PFSK-1 (cell line): ENCODE data around the gene SLC44A3.

Experiments used
- FOXP2 ChIP-seq: optimal IDR thresholded peaks from 2 replicates; pipeline ENCODE3; 2011; ENCODE audit warnings: borderline replicate concordance, control low read depth, inconsistent platforms; ENCODE audit not compliant: insufficient read depth; ENCODE audit errors: extremely low read length, extremely low read depth
- POLR2AphosphoS5 ChIP-seq: IDR thresholded peaks from 2 replicates; pipeline ENCODE4 v1.6.1; 2012; ENCODE audit warnings: low read depth, mild to moderate bottlenecking, control low read depth, low read length, moderate library complexity
- SIN3A ChIP-seq: IDR thresholded peaks from 2 replicates; pipeline ENCODE4 v1.6.1; 2012; ENCODE audit warnings: mild to moderate bottlenecking, low read length, moderate library complexity, borderline replicate concordance; ENCODE audit not compliant: insufficient read depth
- TAF1 ChIP-seq: IDR thresholded peaks from 2 replicates; pipeline ENCODE4 v1.6.1; 2012; ENCODE audit warnings: low read length, control low read depth, borderline replicate concordance; ENCODE audit not compliant: insufficient read depth
- TF ChIP-seq, protein P1 (sequence below), 2 experiments: IDR thresholded peaks; 2 replicates each; pipeline versions ENCODE4 v1.6.1 to v1.8.0; 2011 to 2012; ENCODE audit warnings: low read depth in 2 of 2, low read length in 2 of 2, control low read depth in 1 of 2, inconsistent platforms in 1 of 2, mild to moderate bottlenecking in 1 of 2, moderate library complexity in 1 of 2; ENCODE audit not compliant: insufficient read depth in 1 of 2

SLC44A3 gene

GRCh38 chr1:94876362-94876761 is 56.2 kb downstream of the SLC44A3 start:
- TF ChIP-seq, protein P1, sequence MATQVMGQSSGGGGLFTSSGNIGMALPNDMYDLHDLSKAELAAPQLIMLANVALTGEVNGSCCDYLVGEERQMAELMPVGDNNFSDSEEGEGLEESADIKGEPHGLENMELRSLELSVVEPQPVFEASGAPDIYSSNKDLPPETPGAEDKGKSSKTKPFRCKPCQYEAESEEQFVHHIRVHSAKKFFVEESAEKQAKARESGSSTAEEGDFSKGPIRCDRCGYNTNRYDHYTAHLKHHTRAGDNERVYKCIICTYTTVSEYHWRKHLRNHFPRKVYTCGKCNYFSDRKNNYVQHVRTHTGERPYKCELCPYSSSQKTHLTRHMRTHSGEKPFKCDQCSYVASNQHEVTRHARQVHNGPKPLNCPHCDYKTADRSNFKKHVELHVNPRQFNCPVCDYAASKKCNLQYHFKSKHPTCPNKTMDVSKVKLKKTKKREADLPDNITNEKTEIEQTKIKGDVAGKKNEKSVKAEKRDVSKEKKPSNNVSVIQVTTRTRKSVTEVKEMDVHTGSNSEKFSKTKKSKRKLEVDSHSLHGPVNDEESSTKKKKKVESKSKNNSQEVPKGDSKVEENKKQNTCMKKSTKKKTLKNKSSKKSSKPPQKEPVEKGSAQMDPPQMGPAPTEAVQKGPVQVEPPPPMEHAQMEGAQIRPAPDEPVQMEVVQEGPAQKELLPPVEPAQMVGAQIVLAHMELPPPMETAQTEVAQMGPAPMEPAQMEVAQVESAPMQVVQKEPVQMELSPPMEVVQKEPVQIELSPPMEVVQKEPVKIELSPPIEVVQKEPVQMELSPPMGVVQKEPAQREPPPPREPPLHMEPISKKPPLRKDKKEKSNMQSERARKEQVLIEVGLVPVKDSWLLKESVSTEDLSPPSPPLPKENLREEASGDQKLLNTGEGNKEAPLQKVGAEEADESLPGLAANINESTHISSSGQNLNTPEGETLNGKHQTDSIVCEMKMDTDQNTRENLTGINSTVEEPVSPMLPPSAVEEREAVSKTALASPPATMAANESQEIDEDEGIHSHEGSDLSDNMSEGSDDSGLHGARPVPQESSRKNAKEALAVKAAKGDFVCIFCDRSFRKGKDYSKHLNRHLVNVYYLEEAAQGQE (IDR thresholded peaks at IDR 0.05; ENCODE audit: insufficient read depth in 1 of 2, low read depth in 2 of 2, low read length in 2 of 2) = no peak
- TF ChIP-seq POLR2AphosphoS5 (no peak), FOXP2 (no peak)

DNA sequence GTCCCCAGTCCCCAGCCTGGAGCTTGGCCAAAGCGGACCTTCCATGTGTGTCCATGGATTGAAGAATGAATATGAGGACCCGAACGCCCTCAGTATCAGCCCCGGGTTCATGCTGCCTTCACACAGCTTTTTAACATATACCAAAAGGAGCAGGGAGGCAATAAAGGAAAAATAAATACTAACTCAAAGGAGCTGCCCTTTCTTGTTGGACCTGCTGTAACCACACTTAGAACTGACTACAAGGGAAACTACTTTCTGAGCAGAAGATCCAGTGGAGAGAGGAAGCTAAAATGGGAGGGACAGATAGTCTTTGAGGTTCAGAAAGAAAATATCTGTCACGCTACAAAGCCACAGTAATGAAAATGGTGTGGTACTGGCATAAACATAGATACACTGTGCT is 58.2 kb downstream of the SLC44A3 start:
- TF ChIP-seq, protein P1 (IDR thresholded peaks at IDR 0.05; ENCODE audit: insufficient read depth in 1 of 2, low read depth in 2 of 2, low read length in 2 of 2) = no peak
- TF ChIP-seq SIN3A = no peak
- no peak for TF ChIP-seq FOXP2
- TF ChIP-seq POLR2AphosphoS5 = no peak
- no peak for TF ChIP-seq TAF1

- TF ChIP-seq POLR2AphosphoS5 (no peak), TAF1 (no peak), FOXP2 (no peak), SIN3A (no peak)
- TF ChIP-seq, protein P1 (IDR thresholded peaks at IDR 0.05; ENCODE audit: insufficient read depth in 1 of 2, low read depth in 2 of 2, low read length in 2 of 2) = no peak
These were observed 63.5 kb downstream of the SLC44A3 start for GRCh38 chr1:94883691-94884090.

DNA sequence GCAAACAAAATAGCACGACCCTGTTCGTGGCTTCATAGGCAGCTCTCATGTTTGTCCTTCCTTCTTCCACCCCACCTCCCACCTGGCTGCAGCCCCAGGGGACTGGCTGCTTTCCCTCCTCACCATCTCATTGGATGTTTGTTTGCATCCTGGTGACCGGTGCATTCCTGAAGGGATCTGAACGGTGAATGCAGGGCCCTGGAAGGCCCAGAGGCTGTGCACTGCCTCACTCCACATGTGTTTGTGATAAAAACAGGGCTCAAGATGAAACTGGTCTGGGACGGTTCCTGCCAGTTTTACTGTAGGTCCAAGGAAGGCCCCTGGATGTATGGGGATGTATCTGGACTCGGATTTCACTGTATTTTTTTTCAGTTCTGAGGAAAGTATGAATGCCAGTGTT is 63.9 kb downstream of the SLC44A3 start:
- TF ChIP-seq POLR2AphosphoS5 (0 out of 2 replicates have a peak, but pooled peaks have one; percentile 42), TAF1 (no peak), SIN3A (no peak), FOXP2 (no peak)
- TF ChIP-seq, protein P1 (IDR thresholded peaks at IDR 0.05; ENCODE audit: insufficient read depth in 1 of 2, low read depth in 2 of 2, low read length in 2 of 2) = no peak

DNA sequence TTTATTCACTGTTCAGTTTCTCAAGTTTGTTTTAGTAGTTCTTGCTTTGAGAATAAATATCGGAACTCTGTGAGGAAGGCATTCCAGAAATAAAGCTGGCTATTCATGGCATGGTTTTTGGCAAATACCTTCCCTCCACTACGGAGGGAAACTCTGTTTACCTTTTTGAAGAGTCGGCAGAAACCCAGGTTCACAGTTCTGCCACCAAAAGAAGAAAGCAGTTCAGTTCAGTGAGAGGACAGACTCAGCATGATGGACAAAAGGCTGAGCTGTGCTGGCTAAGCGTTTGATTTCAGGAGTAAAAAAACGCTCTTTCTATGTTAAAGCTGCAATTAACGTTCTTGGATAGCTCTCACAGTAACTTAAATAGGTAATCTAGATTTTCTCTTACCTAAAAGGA is 64.3 kb downstream of the SLC44A3 start:
- TF ChIP-seq SIN3A (no peak), FOXP2 (no peak), TAF1 (no peak), POLR2AphosphoS5 (no peak)
- TF ChIP-seq, protein P1 (IDR thresholded peaks at IDR 0.05; ENCODE audit: insufficient read depth in 1 of 2, low read depth in 2 of 2, low read length in 2 of 2) = no peak
